Ishikawa (cell line): ENCODE measurements around the gene CD207.

ENCODE experiments used
- CEBPB ChIP-seq: IDR thresholded peaks from 2 replicates; pipeline ENCODE4 v1.6.1; 2012
- CREB1 ChIP-seq: IDR thresholded peaks from 2 replicates; pipeline ENCODE4 v1.6.1; 2012; ENCODE audit warnings: low read depth
- EGR1 ChIP-seq: IDR thresholded peaks from 2 replicates; pipeline ENCODE4 v1.6.1; 2012
- EP300 ChIP-seq: IDR thresholded peaks from 2 replicates; pipeline ENCODE4 v1.6.1; 2012; ENCODE audit warnings: borderline replicate concordance
- FOXM1 ChIP-seq: IDR thresholded peaks from 2 replicates; pipeline ENCODE4 v1.6.1; 2012; ENCODE audit warnings: low read depth, borderline replicate concordance
- MAX ChIP-seq: IDR thresholded peaks from 2 replicates; pipeline ENCODE4 v1.6.1; 2012
- NFIC ChIP-seq: IDR thresholded peaks from 2 replicates; pipeline ENCODE4 v1.6.1; 2012
- RAD21 ChIP-seq: IDR thresholded peaks from 2 replicates; pipeline ENCODE4 v1.6.1; 2012; ENCODE audit warnings: low read depth
- REST ChIP-seq: IDR thresholded peaks from 2 replicates; pipeline ENCODE4 v1.6.1; 2012; ENCODE audit warnings: low read depth, mild to moderate bottlenecking
- TAF1 ChIP-seq: IDR thresholded peaks from 2 replicates; pipeline ENCODE4 v1.6.1; 2012; ENCODE audit warnings: low read depth, mild to moderate bottlenecking
- TCF12 ChIP-seq: IDR thresholded peaks from 2 replicates; pipeline ENCODE4 v1.6.1; 2012; ENCODE audit warnings: low read depth
- TEAD4 ChIP-seq: IDR thresholded peaks from 2 replicates; pipeline ENCODE4 v1.6.1; 2012
- USF1 ChIP-seq: IDR thresholded peaks from 2 replicates; pipeline ENCODE4 v1.6.1; 2012
- YY1 ChIP-seq: IDR thresholded peaks from 2 replicates; pipeline ENCODE4 v1.6.1; 2012; ENCODE audit warnings: low read depth
- ZBTB7A ChIP-seq: IDR thresholded peaks from 2 replicates; pipeline ENCODE4 v1.6.1; 2012; ENCODE audit warnings: low read depth

The CD207 gene

GRCh38 chr2:70790136-70790828, 45.3 kb downstream of the CD207 start, which contains the start of gene FIGLA:
Gene FIGLA (minus strand): TSS chr2:70790643. CDS start chr2:70790638, 5 bp downstream.
- TF ChIP-seq CREB1: no peak
- TF ChIP-seq RAD21: no peak
- no peak for TF ChIP-seq NFIC
- TF ChIP-seq TEAD4: no peak
- no peak for TF ChIP-seq FOXM1
- no peak for TF ChIP-seq EP300
- TF ChIP-seq YY1: no peak
- TF ChIP-seq REST: no peak
- no peak for TF ChIP-seq CEBPB
- TF ChIP-seq MAX: no peak
- TF ChIP-seq EGR1: no peak
- no peak for TF ChIP-seq USF1
- TF ChIP-seq TCF12: no peak
- TF ChIP-seq TAF1: no peak
- TF ChIP-seq ZBTB7A: no peak

- peak; percentile 83 for TF ChIP-seq RAD21
- no peak for TF ChIP-seq TCF12
Measured at GRCh38 chr2:70789304-70790135, 46.1 kb downstream of the CD207 start.

GRCh38 chr2:70785137-70785911, 50.3 kb downstream of the CD207 start:
- TF ChIP-seq REST (no peak), RAD21 (peak; percentile 71)

- no peak for TF ChIP-seq TCF12
- TF ChIP-seq YY1: no peak
- no peak for TF ChIP-seq USF1
- no peak for TF ChIP-seq NFIC
- no peak for TF ChIP-seq REST
- TF ChIP-seq EP300: no peak
- no peak for TF ChIP-seq FOXM1
- no peak for TF ChIP-seq CEBPB
- TF ChIP-seq MAX: no peak
- no peak for TF ChIP-seq RAD21
- no peak for TF ChIP-seq TEAD4
- TF ChIP-seq EGR1: no peak
- no peak for TF ChIP-seq ZBTB7A
- TF ChIP-seq TAF1: no peak
- TF ChIP-seq CREB1: no peak
Measured at GRCh38 chr2:70784320-70784719, 51.3 kb downstream of the CD207 start.
